PC-9 (cell line): ENCODE data around the gene KLHL8. TPM values are rescaled to one million over a fixed set of nuclear protein-coding genes. Genes with fewer than 3 reads are reported as not detected.

Experiments
- BruUV-seq: library from RNA; stranded (reverse); fragments of 400-500 nt; replicated peaks from 2 replicates; lab custom pipeline; 2021; lab: Mats Ljungman, UMichigan
- CTCF ChIA-PET: fragments of 300-600 bp; sonication (Branson Sonifier 250); formaldehyde crosslinking; loops from one replicate; lab custom pipeline; 2022; ENCODE audit warnings: antibody characterized with exemption; lab: Charles Lee
- POLR2A ChIA-PET: fragments of 300-600 bp; sonication (Branson Sonifier 250); formaldehyde crosslinking; loops from one replicate; lab custom pipeline; 2022; ENCODE audit warnings: antibody characterized with exemption; ENCODE audit not compliant: unreplicated experiment; lab: Charles Lee
- DNase-seq, 2 experiments: peaks; one replicate each; pipeline versions ENCODE4 v3.0.0 to v3.0.0-alpha.2; 2015 to 2022; ENCODE audit warnings: mixed read lengths in 1 of 2
- H2AFZ ChIP-seq: fragments of 200-600 bp; sonication (generic); 2 replicates; pipeline ENCODE4 v1.8.1; 2017; ENCODE audit warnings: antibody characterized with exemption
- H3F3A ChIP-seq: fragments of 200-600 bp; sonication (generic); 2 replicates; pipeline ENCODE4 v1.8.1; 2017; ENCODE audit warnings: antibody characterized with exemption, mild to moderate bottlenecking, low read depth; ENCODE audit not compliant: insufficient read depth
- H3K27ac ChIP-seq: fragments of 200-600 bp; sonication (generic); 2 replicates; pipeline ENCODE4 v1.6.1; 2016; ENCODE audit warnings: mixed run types
- H3K27me3 ChIP-seq: fragments of 200-600 bp; sonication (generic); 2 replicates; pipeline ENCODE4 v1.6.1; 2016; ENCODE audit warnings: low read depth, mixed run types; ENCODE audit not compliant: insufficient read depth
- H3K36me3 ChIP-seq: fragments of 200-600 bp; sonication (generic); 2 replicates; pipeline ENCODE4 v1.6.1; 2016; ENCODE audit warnings: low read depth, mixed run types
- H3K4me1 ChIP-seq: fragments of 200-600 bp; sonication (generic); replicated peaks from 2 replicates; pipeline ENCODE4 v1.6.1; 2016; ENCODE audit warnings: mixed run types; ENCODE audit not compliant: insufficient read depth
- H3K4me2 ChIP-seq: fragments of 200-600 bp; sonication (generic); 2 replicates; pipeline ENCODE4 v1.6.1; 2017; ENCODE audit warnings: mixed run types
- H3K4me3 ChIP-seq: fragments of 200-600 bp; sonication (generic); 2 replicates; pipeline ENCODE4 v1.6.1; 2016; ENCODE audit warnings: mixed run types
- H3K79me2 ChIP-seq: fragments of 200-600 bp; sonication (generic); 2 replicates; pipeline ENCODE4 v1.6.1; 2017; ENCODE audit warnings: low read depth, mixed run types
- H3K9me2 ChIP-seq: fragments of 200-600 bp; sonication (generic); 2 replicates; pipeline ENCODE4 v1.8.1; 2017; ENCODE audit warnings: mild to moderate bottlenecking; ENCODE audit not compliant: insufficient read depth
- H3K9me3 ChIP-seq: fragments of 200-600 bp; sonication (generic); 2 replicates; pipeline ENCODE4 v1.8.1; 2016; ENCODE audit warnings: low read depth; ENCODE audit not compliant: insufficient read depth
- H4K20me1 ChIP-seq: fragments of 200-600 bp; sonication (generic); 2 replicates; pipeline ENCODE4 v1.8.1; 2017; ENCODE audit not compliant: insufficient read depth
- EZH2 ChIP-seq: fragments of 200-600 bp; sonication (generic); IDR thresholded peaks from 2 replicates; pipeline ENCODE4 v1.8.0; 2017; ENCODE audit warnings: antibody characterized with exemption, low read depth
- intact Hi-C: fragments of 100-400 bp; cut with micrococcal nuclease; formaldehyde crosslinking; loops from one replicate; pipeline ENCODE4 v1.10.0; 2022; ENCODE audit not compliant: unreplicated experiment
- total RNA-seq: library from RNA; stranded (reverse); gene quantifications from 2 replicates; pipeline ENCODE4 v1.2.3, GENCODE V29; 2021
- TF ChIP-seq, protein P1 (sequence below): fragments of 200-600 bp; sonication (generic); conservative IDR thresholded peaks from 2 replicates; pipeline ENCODE4 v1.6.1; 2017; ENCODE audit warnings: mixed run types, antibody characterized with exemption, mild to moderate bottlenecking, moderate library complexity

KLHL8 gene
- total RNA-seq, 1 experiment from 2014 or later = 8.5 TPM

GRCh38 chr4:87235020-87235671, 14.7 kb upstream of the KLHL8 start:
- no peaks in the 10 kb centered on the region for H3K9me3 ChIP-seq
- no peak overlapping the region for H3K27ac ChIP-seq
- H3K4me3 ChIP-seq = peak overlapping the region; percentile 75; the same call in 1 of the 2 replicates
- no peaks in the 10 kb centered on the region for H4K20me1 ChIP-seq
- H3K9me2 ChIP-seq = no peaks in the 10 kb centered on the region
- intact Hi-C loops = loop anchor here (1.0 to 5.0 kb wide), 3 partner anchors 84 to 738 kb away; no protein-coding TSS in a partner anchor
- ChIA-PET POLR2A (no interaction called here), CTCF (interaction anchor here (0.7 kb wide), 3 partner anchors 15 to 1654 kb away, joined by 8 to 17 read pairs (median 8); no protein-coding TSS in a partner anchor)
- no peaks in the 10 kb centered on the region for H3K79me2 ChIP-seq
- H2AFZ ChIP-seq = peak overlapping the region; percentile 88
- peaks cover 5% of the 10 kb centered on the region for H3K4me1 ChIP-seq
- no peaks in the 10 kb centered on the region for H3F3A ChIP-seq
- no peaks in the 10 kb centered on the region for H3K27me3 ChIP-seq
- H3K4me2 ChIP-seq = peak overlapping the region; percentile 82
- BruUV-seq = no TSS peak
- no peaks in the 10 kb centered on the region for H3K36me3 ChIP-seq
- DNase-seq = no peak
- TF ChIP-seq, protein P1, sequence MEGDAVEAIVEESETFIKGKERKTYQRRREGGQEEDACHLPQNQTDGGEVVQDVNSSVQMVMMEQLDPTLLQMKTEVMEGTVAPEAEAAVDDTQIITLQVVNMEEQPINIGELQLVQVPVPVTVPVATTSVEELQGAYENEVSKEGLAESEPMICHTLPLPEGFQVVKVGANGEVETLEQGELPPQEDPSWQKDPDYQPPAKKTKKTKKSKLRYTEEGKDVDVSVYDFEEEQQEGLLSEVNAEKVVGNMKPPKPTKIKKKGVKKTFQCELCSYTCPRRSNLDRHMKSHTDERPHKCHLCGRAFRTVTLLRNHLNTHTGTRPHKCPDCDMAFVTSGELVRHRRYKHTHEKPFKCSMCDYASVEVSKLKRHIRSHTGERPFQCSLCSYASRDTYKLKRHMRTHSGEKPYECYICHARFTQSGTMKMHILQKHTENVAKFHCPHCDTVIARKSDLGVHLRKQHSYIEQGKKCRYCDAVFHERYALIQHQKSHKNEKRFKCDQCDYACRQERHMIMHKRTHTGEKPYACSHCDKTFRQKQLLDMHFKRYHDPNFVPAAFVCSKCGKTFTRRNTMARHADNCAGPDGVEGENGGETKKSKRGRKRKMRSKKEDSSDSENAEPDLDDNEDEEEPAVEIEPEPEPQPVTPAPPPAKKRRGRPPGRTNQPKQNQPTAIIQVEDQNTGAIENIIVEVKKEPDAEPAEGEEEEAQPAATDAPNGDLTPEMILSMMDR = no peak
- no peak for TF ChIP-seq EZH2

DNA sequence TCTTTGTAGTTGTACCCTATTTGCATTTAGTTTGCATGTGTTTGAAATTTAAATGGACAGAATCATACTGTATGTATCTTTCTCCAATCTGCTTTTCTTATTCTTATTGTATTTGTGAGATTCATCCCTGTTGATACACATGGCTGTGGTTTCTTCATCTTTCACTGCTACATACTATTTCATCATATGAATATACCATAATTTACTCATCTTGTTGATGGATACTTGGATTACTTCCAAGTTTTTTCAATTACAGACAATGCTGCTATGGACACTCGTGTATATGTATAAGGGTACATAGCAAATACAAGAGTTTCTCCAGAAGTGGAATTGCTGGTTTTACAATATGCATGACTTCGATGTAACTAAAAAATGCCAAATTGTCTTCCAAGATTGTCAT, 11.8 kb upstream of the KLHL8 start:
- Histone ChIP-seq H3K27ac (no peak overlapping the region), H3K4me2 (no peak overlapping the region), H3K9me2 (no peaks in the 10 kb centered on the region), H3K27me3 (no peaks in the 10 kb centered on the region), H4K20me1 (no peaks in the 10 kb centered on the region), H3K79me2 (no peaks in the 10 kb centered on the region), H2AFZ (no peak overlapping the region), H3K9me3 (no peaks in the 10 kb centered on the region), H3K4me3 (no peak overlapping the region), H3K36me3 (no peaks in the 10 kb centered on the region), H3F3A (no peaks in the 10 kb centered on the region), H3K4me1 (no peaks in the 10 kb centered on the region)
- intact Hi-C loops = no loop called here
- ChIA-PET CTCF (no interaction called here), POLR2A (no interaction called here)
- no peak for DNase-seq
- TF ChIP-seq EZH2 = no peak
- TF ChIP-seq, protein P1 = no peak
- BruUV-seq = no TSS peak

DNA sequence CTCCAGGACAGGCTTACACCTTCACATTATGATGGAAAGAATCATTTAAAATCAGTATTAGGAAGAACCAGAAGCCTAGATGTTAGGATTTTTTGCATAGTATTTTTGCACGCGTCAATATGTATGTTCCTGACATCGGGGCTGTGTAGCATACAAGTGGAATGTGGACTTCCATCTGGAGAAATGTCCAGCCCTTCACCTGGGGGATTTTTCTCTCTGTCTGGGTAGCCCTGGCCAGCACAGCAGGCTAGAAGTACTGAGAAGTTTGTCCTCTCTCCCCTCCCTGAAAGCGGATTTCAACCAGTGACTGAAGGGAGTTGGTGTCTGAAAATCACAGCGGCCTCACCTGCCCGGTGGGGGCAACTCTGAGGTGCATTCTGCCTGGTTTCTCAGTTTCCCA, 10.4 kb upstream of the KLHL8 start:
- DNase-seq = no peak
- Histone ChIP-seq H3K79me2 (no peaks in the 10 kb centered on the region), H3K4me2 (no peak overlapping the region), H3K9me2 (no peaks in the 10 kb centered on the region), H3K36me3 (no peaks in the 10 kb centered on the region), H3K4me3 (no peak overlapping the region), H3K4me1 (no peaks in the 10 kb centered on the region), H3F3A (no peaks in the 10 kb centered on the region), H2AFZ (no peak overlapping the region), H3K27me3 (no peaks in the 10 kb centered on the region), H4K20me1 (no peaks in the 10 kb centered on the region), H3K9me3 (no peaks in the 10 kb centered on the region), H3K27ac (no peak overlapping the region)
- intact Hi-C loops = no loop called here
- CTCF ChIA-PET = no interaction called here
- TF ChIP-seq, protein P1 = no peak
- no peak for TF ChIP-seq EZH2
- no TSS peak for BruUV-seq
- POLR2A ChIA-PET = no interaction called here
